Measurements from ENCODE around the gene PBX3.

DNA sequence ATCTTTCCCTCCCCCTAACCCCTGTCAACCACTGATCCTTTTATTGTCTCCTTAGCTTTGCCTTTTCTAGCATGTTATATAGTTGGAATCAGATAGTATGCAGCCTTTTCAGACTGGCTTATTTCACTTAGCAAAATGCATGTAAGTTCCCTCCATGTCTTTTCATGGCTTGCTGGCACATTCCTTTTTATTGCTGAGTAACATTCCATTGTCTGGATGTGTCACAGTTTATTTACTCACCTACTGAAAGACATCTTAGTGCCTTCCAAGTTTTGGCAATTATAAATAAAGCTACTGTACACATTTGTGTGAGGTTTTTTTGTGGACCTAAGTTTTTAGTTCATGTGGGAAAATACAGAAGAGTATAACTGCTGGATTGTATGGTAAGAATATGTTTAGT, 230.1 kb downstream of the PBX3 start:
- TF ChIP-seq, protein P1, sequence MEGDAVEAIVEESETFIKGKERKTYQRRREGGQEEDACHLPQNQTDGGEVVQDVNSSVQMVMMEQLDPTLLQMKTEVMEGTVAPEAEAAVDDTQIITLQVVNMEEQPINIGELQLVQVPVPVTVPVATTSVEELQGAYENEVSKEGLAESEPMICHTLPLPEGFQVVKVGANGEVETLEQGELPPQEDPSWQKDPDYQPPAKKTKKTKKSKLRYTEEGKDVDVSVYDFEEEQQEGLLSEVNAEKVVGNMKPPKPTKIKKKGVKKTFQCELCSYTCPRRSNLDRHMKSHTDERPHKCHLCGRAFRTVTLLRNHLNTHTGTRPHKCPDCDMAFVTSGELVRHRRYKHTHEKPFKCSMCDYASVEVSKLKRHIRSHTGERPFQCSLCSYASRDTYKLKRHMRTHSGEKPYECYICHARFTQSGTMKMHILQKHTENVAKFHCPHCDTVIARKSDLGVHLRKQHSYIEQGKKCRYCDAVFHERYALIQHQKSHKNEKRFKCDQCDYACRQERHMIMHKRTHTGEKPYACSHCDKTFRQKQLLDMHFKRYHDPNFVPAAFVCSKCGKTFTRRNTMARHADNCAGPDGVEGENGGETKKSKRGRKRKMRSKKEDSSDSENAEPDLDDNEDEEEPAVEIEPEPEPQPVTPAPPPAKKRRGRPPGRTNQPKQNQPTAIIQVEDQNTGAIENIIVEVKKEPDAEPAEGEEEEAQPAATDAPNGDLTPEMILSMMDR (optimal IDR thresholded peaks at IDR 0.05 in 1 of 3, IDR thresholded peaks at IDR 0.05 in 1 of 3, conservative IDR thresholded peaks at IDR 0.05 in 1 of 3; ENCODE audit: extremely low read depth in 1 of 3, insufficient read depth in 2 of 3, low read length in 3 of 3) = no peak
- TF ChIP-seq EZH2 (IDR thresholded peaks at IDR 0.05; ENCODE audit: low read length) = no peak
